Ishikawa (cell line): ENCODE data around the gene KIF15.

ENCODE experiments used
- CEBPB ChIP-seq: IDR thresholded peaks from 2 replicates; pipeline ENCODE4 v1.6.1; 2012
- CREB1 ChIP-seq: IDR thresholded peaks from 2 replicates; pipeline ENCODE4 v1.6.1; 2012; ENCODE audit warnings: low read depth
- EGR1 ChIP-seq: IDR thresholded peaks from 2 replicates; pipeline ENCODE4 v1.6.1; 2012
- EP300 ChIP-seq: IDR thresholded peaks from 2 replicates; pipeline ENCODE4 v1.6.1; 2012; ENCODE audit warnings: borderline replicate concordance
- FOXM1 ChIP-seq: IDR thresholded peaks from 2 replicates; pipeline ENCODE4 v1.6.1; 2012; ENCODE audit warnings: low read depth, borderline replicate concordance
- NFIC ChIP-seq: IDR thresholded peaks from 2 replicates; pipeline ENCODE4 v1.6.1; 2012
- RAD21 ChIP-seq: IDR thresholded peaks from 2 replicates; pipeline ENCODE4 v1.6.1; 2012; ENCODE audit warnings: low read depth
- TAF1 ChIP-seq: IDR thresholded peaks from 2 replicates; pipeline ENCODE4 v1.6.1; 2012; ENCODE audit warnings: low read depth, mild to moderate bottlenecking
- TCF12 ChIP-seq: IDR thresholded peaks from 2 replicates; pipeline ENCODE4 v1.6.1; 2012; ENCODE audit warnings: low read depth
- TEAD4 ChIP-seq: IDR thresholded peaks from 2 replicates; pipeline ENCODE4 v1.6.1; 2012
- YY1 ChIP-seq: IDR thresholded peaks from 2 replicates; pipeline ENCODE4 v1.6.1; 2012; ENCODE audit warnings: low read depth
- ZBTB7A ChIP-seq: IDR thresholded peaks from 2 replicates; pipeline ENCODE4 v1.6.1; 2012; ENCODE audit warnings: low read depth
- TF ChIP-seq, protein P1 (sequence below): IDR thresholded peaks from 2 replicates; pipeline ENCODE4 v1.6.1; 2012
- TF ChIP-seq, protein P2 (sequence below): IDR thresholded peaks from 2 replicates; pipeline ENCODE4 v1.6.1; 2012; ENCODE audit warnings: low read depth, mild to moderate bottlenecking
- TF ChIP-seq, protein P3 (sequence below): IDR thresholded peaks from 2 replicates; pipeline ENCODE4 v1.6.1; 2012

KIF15 gene

DNA sequence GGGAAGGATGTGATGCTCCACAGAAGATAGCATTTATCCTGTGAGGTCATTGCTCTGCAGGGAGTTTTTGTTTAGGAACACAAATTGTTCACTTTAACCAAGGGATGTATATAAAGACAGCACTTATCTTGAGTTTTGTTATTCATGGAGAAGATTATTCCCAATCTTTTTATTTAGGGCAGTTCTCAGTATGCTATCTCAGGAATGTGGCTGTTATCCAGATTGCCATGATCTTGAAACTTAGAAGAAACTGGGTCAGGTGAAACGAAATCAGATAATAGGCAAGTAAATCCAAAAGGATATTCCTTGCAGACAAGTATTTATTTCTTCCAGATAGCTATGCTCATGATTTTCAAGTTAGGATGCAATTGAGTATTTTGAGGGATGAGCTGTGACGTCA is 80.8 kb downstream of the KIF15 start:
- no peak for TF ChIP-seq TAF1
- TF ChIP-seq, protein P1, sequence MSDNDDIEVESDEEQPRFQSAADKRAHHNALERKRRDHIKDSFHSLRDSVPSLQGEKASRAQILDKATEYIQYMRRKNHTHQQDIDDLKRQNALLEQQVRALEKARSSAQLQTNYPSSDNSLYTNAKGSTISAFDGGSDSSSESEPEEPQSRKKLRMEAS = no peak
- TF ChIP-seq, protein P2, sequence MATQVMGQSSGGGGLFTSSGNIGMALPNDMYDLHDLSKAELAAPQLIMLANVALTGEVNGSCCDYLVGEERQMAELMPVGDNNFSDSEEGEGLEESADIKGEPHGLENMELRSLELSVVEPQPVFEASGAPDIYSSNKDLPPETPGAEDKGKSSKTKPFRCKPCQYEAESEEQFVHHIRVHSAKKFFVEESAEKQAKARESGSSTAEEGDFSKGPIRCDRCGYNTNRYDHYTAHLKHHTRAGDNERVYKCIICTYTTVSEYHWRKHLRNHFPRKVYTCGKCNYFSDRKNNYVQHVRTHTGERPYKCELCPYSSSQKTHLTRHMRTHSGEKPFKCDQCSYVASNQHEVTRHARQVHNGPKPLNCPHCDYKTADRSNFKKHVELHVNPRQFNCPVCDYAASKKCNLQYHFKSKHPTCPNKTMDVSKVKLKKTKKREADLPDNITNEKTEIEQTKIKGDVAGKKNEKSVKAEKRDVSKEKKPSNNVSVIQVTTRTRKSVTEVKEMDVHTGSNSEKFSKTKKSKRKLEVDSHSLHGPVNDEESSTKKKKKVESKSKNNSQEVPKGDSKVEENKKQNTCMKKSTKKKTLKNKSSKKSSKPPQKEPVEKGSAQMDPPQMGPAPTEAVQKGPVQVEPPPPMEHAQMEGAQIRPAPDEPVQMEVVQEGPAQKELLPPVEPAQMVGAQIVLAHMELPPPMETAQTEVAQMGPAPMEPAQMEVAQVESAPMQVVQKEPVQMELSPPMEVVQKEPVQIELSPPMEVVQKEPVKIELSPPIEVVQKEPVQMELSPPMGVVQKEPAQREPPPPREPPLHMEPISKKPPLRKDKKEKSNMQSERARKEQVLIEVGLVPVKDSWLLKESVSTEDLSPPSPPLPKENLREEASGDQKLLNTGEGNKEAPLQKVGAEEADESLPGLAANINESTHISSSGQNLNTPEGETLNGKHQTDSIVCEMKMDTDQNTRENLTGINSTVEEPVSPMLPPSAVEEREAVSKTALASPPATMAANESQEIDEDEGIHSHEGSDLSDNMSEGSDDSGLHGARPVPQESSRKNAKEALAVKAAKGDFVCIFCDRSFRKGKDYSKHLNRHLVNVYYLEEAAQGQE = no peak
- no peak for TF ChIP-seq CREB1
- no peak for TF ChIP-seq TEAD4
- no peak for TF ChIP-seq YY1
- TF ChIP-seq TCF12 = no peak
- no peak for TF ChIP-seq EP300
- no peak for TF ChIP-seq CEBPB
- TF ChIP-seq EGR1 = no peak
- no peak for TF ChIP-seq RAD21
- no peak for TF ChIP-seq FOXM1

DNA sequence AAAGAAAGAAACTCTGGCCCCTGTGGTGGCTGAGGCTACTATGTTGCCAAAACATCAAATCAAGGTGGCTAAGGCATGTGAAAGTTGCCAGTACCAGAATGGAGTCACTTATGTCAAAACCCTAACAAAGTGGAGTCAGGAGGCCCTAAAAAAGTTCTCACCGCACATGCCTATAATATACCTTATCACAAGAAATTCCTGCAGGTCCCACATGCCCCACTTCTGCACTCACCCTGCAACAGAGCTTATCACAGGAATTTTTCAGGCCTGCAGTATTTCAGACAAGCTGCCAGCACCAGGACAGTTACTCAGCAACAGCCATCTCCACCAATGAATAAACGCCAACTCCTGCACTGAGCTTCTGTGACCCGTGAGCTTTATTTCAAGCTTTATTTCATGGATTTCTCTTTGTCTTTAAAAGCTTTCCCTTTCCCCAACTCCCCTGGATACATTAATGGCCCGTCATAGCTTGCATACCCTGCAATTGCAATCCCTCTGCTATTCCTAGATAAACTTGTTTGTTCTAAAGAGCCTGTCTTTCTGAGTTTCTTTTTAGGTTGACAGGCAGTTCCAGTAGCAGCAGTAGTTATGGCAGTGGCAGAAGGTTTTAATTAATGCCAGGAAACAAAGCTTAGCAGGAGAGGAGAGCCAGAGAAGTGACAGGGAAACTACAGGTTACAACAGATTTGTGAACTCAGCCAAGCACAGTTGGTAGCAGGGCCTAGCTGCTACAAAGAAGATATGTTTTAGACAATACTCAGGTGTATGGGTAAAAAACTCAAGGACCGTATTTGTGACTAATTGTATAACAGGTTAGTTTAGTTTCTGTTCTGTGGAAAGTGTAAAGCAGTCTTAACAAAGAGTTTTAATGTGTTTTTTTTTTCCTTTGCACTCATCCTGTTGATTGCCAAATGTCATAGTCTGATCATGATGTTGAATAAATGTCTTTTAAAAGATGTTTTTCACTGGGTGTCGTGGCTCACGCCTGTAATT is 84.2 kb downstream of the KIF15 start:
- TF ChIP-seq, protein P1 = no peak
- no peak for TF ChIP-seq EP300
- no peak for TF ChIP-seq NFIC
- no peak for TF ChIP-seq EGR1
- no peak for TF ChIP-seq CEBPB
- TF ChIP-seq CREB1 = no peak
- TF ChIP-seq FOXM1 = no peak

DNA sequence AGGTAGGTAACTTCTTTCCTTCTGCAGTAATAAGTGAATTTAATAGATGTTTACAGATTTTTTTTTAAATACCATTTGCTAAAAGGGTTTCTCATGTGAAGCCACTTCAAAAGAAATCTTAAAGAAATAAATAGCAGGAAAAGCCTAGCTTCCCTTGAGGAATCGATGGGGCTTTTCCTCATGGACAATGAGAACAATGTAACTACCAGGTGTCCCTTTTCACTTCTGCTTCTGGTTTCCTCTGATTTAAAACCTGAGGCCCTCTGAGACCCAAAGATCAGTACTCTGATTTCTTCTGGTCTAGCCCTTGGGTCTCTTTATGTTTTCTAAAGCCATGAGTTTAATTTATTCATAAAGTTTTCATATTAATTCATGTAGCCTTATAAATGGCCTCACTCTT is 87.0 kb downstream of the KIF15 start:
- TF ChIP-seq, protein P2 = no peak
- TF ChIP-seq CREB1 = no peak
- TF ChIP-seq TEAD4 = no peak
- no peak for TF ChIP-seq CEBPB
- TF ChIP-seq EP300 = no peak
- no peak for TF ChIP-seq TCF12
- no peak for TF ChIP-seq FOXM1
- TF ChIP-seq TAF1 = no peak

DNA sequence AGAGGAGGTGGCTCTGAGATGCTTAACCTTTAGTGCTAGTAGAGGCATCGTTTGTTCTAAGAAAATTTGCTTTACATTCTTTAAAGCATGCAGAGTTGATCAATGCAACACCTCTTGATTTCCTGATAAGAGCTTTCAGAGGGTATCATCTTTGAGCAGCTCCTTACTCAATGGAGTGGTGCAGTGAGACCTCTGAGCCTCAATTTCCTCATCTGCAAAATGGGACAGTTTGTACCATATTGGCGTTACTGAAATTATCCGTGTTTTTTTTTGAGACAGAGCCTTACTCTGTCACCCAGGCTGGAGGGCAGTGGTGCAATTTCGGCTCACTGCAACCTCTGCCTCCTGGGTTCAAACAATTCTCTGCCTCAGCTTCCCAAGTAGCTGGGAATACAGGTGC is 98.5 kb downstream of the KIF15 start:
- TF ChIP-seq TAF1 (no peak), ZBTB7A (no peak), CEBPB (no peak), CREB1 (no peak), EGR1 (no peak), EP300 (no peak)
- TF ChIP-seq, protein P2 = no peak
- TF ChIP-seq, protein P1 = no peak
- TF ChIP-seq, protein P3, sequence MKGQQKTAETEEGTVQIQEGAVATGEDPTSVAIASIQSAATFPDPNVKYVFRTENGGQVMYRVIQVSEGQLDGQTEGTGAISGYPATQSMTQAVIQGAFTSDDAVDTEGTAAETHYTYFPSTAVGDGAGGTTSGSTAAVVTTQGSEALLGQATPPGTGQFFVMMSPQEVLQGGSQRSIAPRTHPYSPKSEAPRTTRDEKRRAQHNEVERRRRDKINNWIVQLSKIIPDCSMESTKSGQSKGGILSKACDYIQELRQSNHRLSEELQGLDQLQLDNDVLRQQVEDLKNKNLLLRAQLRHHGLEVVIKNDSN = no peak
